ENCODE data around the gene ZDHHC20. TPM values are rescaled to one million over a fixed set of nuclear protein-coding genes. Genes with fewer than 3 reads are reported as not detected.
"Not testable (repeated sequence)": the region's sequence is repeated elsewhere in the genome, so short reads cannot be mapped to it uniquely, and the experiment has no call there.

ZDHHC20 gene
- total RNA-seq, 4 donors from 2014 or later: 65.5 to 128 (median 84.4) TPM

GRCh38 chr13:21420706-21421105 lies 38.4 kb downstream of the ZDHHC20 start:
- H3K4me3 ChIP-seq (ENCODE audit: low read depth, poor library complexity, severe bottlenecking): no peak overlapping the region
- WGBS, 2 donors: 85 to 88% methylated on average over 3 of the region's 3 CpGs
- intact Hi-C loops (cut with DNase I; ENCODE audit: low total_unique reads): no loop called here
- TF ChIP-seq POLR2A (IDR thresholded peaks at IDR 0.05): no peak
- TF ChIP-seq CTCF (IDR thresholded peaks at IDR 0.05): no peak
- no peak for DNase-seq (ENCODE audit: low spot score in 2 of 2)

DNA sequence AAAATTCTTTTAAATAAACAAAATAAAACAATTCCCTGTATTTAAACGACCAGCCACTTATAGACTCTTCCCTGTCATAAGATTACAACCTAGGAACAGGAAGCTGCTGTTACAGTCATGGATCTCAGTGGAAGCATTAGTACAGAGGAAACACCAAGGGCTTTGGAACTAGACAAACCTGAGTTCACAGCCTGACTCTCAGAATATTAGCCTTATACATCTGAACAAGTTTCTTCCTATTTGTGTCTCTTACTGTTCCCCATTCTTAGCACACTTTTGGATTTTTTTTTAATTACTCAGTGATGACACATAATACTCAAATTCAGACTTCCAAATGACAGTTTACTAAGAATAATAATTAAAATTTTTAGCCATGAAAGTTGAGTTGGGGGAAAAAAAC lies 46.1 kb downstream of the ZDHHC20 start:
- TF ChIP-seq POLR2A (IDR thresholded peaks at IDR 0.05) (no peak), CTCF (IDR thresholded peaks at IDR 0.05) (no peak)
- WGBS, 2 donors: 84 to 87% methylated on average over 1 of the region's 1 CpG
- DNase-seq (ENCODE audit: low spot score in 2 of 2): no peak
- intact Hi-C loops (cut with DNase I; ENCODE audit: low total_unique reads): no loop called here
- H3K4me3 ChIP-seq (ENCODE audit: low read depth, poor library complexity, severe bottlenecking): no peak overlapping the region

DNA sequence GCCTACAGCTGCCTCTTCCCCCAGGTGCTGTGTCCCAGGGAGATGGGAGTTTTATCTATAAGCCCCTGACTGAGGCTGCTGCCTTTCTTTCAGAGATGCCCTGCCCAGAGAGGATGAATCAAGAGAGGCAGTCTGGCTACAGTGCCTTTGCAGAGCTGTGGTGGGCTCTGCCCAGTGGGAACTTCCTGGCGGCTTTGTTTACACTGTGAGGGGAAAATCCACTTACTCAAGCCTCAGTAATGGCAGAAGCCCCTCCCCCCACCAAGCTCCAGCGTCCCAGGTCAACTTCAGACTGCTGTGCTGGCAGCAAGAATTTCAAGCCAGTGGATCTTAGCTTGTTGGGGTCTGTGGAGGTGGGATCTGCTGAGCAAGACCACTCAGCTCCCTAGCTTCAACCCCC lies 48.6 kb downstream of the ZDHHC20 start:
- H3K4me3 ChIP-seq (ENCODE audit: low read depth, poor library complexity, severe bottlenecking); intact Hi-C loops (cut with DNase I; ENCODE audit: low total_unique reads); DNase-seq (ENCODE audit: low spot score in 2 of 2): not testable (repeated sequence)
- WGBS, 2 donors: 92 to 94% methylated on average over 2 of the region's 2 CpGs

DNA sequence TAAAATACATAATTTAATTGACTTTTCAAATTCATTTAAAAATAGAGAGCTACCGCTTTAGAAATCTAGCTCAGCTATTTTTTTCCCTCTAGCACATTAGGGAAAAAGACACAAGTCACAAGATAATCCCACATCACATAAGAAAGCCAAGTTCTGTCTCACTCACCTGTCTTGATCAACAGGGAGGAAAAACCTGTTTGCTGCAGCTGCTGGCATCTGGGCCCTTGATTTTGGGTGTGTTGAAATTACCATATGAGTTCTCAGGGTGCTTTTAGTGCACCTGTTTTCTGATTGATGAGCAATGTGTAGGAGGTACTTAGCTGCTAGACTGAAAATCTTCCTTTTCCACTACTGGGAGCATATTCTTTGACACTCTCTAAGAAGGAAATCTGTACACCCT lies 53.8 kb downstream of the ZDHHC20 start:
- intact Hi-C loops (cut with DNase I; ENCODE audit: low total_unique reads): no loop called here
- WGBS, 2 donors: 64 to 69% methylated on average over 1 of the region's 1 CpG
- DNase-seq (ENCODE audit: low spot score in 2 of 2): no peak
- TF ChIP-seq POLR2A (IDR thresholded peaks at IDR 0.05) (no peak), CTCF (IDR thresholded peaks at IDR 0.05) (no peak)
- H3K4me3 ChIP-seq (ENCODE audit: low read depth, poor library complexity, severe bottlenecking): no peak overlapping the region

GRCh38 chr13:21402586-21403307 lies 56.4 kb downstream of the ZDHHC20 start:
- DNase-seq (ENCODE audit: low spot score in 2 of 2): no peak
- TF ChIP-seq CTCF (IDR thresholded peaks at IDR 0.05) (no peak), POLR2A (IDR thresholded peaks at IDR 0.05) (no peak)
- WGBS, 2 donors: 62 to 78% methylated on average over 3 of the region's 3 CpGs
- H3K4me3 ChIP-seq (ENCODE audit: low read depth, poor library complexity, severe bottlenecking): no peak overlapping the region
- intact Hi-C loops (cut with DNase I; ENCODE audit: low total_unique reads): no loop called here

- TF ChIP-seq POLR2A (IDR thresholded peaks at IDR 0.05) (no peak), CTCF (IDR thresholded peaks at IDR 0.05) (no peak)
- intact Hi-C loops (cut with DNase I; ENCODE audit: low total_unique reads): no loop called here
- no peak for DNase-seq (ENCODE audit: low spot score in 2 of 2)
- H3K4me3 ChIP-seq (ENCODE audit: low read depth, poor library complexity, severe bottlenecking): no peak overlapping the region
- 81 to 85% methylated on average over 3 of the region's 3 CpGs for WGBS, 2 donors
Measured at GRCh38 chr13:21399741-21400140, 59.4 kb downstream of the ZDHHC20 start.

Data from lower leg skin (tissue), 4 donors.